Measurements from ENCODE around the gene HMX1.

HMX1 gene

DNA sequence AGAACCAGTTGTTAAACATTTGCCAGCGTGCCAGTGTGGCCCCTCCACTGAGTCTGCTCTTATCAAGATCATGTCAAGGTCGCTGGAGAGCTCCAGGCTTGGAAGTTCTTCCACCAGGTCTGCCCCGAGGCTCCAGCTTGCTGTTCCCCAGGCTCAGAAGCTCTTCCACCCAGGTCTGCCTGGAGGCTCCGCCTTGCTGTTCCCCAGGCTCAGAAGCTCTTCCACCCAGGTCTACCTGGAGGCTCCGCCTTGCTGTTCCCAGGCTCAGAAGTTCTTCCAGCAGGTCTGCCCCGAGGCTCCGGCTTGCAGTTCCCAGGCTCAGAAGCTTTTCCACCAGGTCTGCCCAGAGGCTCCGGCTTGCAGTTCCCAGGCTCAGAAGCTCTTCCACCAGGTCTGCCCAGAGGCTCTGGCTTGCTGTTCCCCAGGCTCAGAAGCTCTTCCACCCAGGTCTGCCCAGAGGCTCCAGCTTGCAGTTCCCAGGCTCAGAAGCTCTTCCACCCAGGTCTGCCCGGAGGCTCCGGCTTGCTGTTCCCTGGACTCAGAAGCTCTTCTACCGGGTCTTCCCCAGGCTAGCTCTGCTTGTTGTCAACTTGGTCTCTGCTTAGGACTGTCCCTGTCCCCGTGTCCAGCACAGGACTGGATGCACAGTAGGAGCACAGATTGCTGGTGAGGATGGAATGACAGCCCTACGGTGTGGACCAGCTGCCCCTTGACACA lies 54.4 kb downstream of the HMX1 start:
- no peak for DNase-seq

All from stimulated activated CD4-positive, alpha-beta T cell treated with anti-CD3 and anti-CD28 coated beads, Interleukin-12 subunit alpha, Interleukin-12 subunit beta, amount 100 ng/mL, for 4 hours (primary cell).